GM18507 (cell line): ENCODE data around the gene UBR1.
"Not testable (repeated sequence)": the region's sequence is repeated elsewhere in the genome, so short reads cannot be mapped to it uniquely, and the experiment has no call there.

ENCODE experiments used
- DNase-seq: peaks from one replicate; pipeline ENCODE4 v3.0.0; 2011; ENCODE audit warnings: low read depth; ENCODE audit not compliant: insufficient read length; ENCODE audit errors: extremely low spot score
- FAIRE-seq: peaks from 2 replicates; lab custom pipeline; 2011; peaks lifted over from hg19 to GRCh38; lab: Jason Lieb, UNC

The UBR1 gene

DNA sequence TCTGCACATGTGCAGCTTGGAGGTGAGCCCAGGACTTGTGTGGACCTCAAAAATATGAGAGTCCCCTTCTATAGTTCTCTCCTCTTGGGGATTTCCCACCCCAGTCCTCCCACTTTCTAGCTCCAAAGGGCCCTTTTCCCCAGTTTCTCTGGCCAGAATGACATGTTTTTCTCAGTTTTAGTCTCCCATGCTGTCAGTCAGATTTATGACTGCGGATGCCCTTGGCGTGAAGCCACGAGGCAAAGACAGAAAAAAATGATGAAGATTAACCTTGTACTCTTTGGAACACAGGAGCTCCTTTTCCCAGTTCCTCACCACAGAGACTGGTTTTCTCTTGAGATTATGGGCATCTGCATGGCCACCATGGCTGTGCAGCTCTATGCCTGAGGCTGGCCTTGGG lies 113.2 kb downstream of the UBR1 start:
- FAIRE-seq (no peak), DNase-seq (no peak)

DNA sequence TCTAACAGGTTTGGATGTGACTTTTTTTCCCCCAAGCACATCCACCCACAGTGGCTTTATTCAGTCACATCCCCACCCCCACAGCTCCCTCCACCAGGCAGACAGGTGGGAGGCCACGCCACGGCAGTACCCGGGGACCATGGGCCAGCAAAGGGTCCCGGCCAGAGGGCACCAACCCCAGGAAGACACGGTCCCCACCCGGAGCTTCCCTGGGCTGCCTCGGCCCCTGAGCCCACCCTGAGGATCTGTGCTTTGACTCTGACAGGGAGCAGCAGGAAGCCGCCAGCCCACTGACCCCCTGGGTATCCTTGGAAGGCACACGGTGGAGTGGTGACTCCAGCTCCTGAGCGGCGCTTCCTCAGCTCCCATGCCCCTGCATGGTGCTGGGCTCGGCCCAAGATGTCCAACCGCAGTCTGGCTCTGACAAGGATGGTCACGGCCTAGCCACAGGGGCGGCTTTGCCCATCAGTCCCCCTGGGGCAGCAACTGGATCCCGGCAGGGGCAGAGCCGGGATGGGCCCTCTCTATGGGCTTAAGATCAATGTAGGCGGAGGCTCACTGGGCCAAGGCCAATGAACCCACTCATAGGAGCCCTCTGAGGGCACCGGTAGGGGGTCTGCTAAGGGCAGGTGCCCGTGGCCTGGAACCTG lies 119.0 kb downstream of the UBR1 start:
- DNase-seq (no peak), FAIRE-seq (no peak)

DNA sequence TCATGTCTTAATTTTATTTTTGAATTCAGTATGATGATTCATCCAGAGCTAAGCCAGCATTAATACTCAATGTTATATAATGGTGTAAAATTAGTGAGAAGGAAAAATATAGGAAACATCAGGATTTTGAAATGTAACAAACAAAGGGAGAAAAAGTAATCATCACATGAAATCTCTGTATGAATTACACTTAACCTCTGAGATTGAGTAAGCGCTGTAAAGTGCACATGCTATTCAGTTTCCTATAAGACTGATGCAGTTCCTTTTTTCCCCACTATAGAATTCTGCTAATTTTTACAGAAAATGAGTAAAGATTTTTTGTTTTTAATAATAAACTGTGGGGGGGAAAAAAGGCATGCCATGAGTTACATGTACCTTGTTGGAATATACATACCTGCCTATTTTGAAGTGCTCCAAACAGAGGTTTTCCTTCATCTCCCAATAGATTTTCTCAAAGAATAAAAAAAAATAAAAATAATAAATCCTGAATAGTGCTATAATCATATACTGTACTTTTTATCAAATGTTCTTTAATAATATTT lies 121.3 kb downstream of the UBR1 start:
- DNase-seq (no peak), FAIRE-seq (no peak)

DNA sequence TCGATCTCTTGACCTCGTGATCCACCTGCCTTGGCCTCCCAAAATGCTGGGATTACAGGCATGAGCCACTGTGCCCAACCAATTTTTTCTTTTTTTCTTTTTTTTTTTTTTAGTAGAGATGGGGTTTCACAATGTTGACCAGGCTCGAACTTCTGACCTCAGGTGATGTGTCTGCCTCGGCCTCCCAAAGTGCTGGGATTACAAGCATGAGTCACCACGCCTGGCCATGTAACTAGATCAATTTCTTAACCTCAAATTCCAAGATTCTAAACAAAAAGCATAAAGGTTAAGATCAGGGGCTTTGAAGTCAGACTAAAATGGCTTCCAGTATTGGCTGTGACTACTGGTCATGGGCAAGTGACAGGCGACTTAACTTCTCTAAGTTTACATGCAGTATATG lies 126.7 kb downstream of the UBR1 start:
- DNase-seq, FAIRE-seq: not testable (repeated sequence)

DNA sequence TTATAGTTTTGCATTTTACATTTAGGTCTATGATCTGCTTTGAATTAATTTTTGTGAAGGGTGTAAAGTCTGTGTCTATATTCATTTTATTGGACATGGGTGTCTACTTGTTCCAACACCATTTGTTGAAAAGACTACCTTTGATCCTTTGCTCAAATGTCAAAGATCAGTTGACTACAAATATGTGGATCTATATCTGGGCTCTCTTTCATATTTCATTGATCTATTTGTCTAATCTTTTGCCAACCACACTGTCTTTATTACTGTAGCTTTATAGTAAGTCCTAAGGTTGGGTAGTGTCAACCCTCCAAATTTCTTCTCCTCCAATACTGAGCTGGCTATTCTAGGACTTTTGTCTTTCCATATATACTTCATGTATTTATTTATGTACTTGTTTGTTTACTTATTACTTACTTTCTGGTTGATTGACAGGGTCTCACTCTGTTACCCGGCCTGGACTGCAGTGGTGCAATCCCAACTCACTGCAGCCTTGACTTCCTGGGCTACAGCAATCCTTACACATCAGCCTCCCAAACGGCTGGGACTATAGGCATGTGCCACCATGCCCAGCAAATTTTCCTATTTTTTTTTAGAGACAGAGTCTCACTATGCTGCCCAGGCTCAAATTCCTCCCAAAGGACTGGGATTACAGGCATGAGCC lies 131.5 kb downstream of the UBR1 start:
- DNase-seq (no peak), FAIRE-seq (no peak)

DNA sequence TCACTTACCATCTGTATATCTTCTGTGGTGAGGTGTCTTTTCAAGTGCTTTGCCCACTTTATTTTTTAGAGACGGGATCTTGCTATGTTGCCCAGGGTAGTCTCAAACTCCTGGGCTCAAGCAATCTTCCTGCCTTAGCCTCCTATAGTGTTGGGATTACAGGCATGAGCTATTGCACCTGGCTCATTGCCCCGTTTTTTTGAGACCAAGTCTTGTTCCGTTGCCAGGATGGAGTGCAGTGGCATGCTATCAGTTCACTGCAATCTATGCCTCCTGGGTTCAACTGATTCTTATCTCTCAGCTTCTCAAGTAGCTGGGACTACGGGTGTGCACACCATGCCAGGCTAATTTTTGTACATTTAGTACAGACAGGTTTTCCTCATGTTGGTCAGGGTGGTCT lies 132.7 kb downstream of the UBR1 start:
- FAIRE-seq, result peak; percentile 12
- DNase-seq, result no peak

DNA sequence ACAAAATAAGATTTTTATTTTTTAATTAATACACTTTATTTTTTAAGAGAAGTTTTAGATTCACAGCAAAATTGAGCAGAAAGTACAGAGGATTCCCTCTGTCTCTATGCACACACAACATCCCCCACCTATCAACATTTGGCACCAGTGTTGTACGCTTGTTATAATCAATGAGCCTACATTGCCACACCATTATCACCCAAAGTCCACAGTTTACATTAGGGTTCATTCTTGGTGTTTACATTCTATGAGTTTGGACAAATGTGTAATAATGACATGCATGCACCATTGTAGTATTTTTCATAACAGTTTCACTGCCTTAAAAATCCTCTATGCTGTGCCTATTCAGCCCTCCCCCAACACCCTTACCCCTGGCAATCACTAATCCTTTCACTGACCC lies 134.0 kb downstream of the UBR1 start:
- DNase-seq (no peak), FAIRE-seq (no peak)

DNA sequence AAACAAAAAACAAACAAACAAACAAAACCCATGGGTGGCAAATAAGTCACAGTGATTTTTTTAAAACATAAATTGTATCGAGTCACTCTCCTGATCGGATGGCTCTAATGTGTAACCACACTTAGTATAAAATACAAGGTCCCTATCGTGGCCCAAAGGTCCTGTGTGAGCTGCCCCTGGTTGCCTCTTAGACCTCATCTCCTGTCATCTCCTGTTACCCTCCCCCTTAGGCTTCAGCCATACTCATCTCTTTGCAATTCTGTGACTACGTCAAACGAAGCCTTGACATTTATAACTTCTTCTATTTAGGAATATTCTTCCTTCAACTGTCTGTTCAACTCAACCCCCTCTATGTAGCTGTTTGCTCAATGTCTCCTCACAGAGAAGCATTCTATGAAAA lies 141.4 kb downstream of the UBR1 start:
- DNase-seq (no peak), FAIRE-seq (no peak)

DNA sequence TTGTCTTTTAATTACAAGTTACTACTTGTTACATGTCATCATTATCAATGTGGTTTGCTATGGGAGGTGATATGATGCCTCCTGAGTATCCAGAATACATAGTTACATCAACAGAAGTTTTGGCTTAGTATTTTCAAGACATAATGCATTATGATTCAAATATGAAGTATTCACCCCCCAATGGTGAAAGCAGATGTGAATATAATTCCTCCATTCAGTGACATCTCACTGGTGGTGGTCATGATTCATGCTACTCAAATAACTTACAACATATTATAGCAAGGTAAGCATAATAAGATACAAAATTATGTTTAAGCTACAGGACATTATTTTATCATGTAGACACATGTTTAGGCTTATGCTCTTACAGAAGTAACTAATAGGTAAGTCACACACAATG lies 150.3 kb downstream of the UBR1 start:
- FAIRE-seq, result no peak
- DNase-seq, result no peak

DNA sequence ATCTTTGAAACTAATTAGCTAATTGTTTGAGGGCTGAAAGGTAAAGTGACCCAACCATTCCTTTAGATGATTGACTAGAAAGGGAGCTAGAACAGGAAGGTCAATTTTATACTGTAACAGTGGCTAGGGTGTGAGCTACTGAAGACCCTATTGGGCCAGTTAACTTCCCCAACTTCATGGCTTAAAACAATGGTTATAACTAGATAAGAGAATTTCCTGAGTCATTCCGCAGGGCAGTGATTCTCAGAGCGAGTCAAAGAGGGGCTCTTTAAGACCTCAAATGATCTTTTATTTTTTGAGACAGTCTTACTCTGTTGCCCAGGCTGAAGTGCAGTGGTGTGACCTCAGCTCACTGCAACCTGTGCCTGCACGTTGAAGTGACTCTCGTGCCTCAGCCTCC lies 151.5 kb downstream of the UBR1 start:
- FAIRE-seq, result no peak
- no peak for DNase-seq

DNA sequence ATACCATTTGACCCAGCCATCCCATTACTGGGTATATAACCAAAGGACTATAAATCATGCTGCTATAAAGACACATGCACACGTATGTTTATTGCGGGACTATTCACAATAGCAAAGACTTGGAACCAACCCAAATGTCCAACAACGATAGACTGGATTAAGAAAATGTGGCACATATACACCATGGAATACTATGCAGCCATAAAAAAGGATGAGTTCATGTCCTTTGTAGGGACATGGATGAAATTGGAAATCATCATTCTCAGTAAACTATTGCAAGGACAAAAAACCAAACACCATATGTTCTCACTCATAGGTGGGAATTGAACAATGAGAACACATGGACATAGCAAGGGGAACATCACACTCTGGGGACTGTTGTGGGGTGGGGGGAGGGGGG lies 156.9 kb downstream of the UBR1 start:
- not testable (repeated sequence) for FAIRE-seq, DNase-seq

DNA sequence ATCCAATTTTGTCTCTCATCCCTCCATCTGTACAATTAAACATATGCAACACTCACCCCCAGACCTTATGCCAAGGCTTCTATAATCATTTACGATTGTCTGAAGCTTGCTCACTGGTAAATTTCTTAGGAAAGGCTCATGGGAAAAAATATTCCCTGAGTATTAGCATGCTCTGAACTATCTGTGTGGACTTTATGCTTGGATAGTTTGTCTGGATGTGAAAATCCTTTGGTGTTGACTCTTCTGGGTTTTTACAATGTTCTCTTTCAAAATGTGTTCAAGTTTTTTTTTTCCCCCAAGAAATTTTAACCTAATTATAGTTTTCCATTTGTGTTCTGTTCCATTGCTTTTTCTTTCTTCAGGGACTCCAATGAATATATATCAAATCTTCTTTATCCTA lies 165.3 kb downstream of the UBR1 start:
- FAIRE-seq (no peak), DNase-seq (no peak)

DNA sequence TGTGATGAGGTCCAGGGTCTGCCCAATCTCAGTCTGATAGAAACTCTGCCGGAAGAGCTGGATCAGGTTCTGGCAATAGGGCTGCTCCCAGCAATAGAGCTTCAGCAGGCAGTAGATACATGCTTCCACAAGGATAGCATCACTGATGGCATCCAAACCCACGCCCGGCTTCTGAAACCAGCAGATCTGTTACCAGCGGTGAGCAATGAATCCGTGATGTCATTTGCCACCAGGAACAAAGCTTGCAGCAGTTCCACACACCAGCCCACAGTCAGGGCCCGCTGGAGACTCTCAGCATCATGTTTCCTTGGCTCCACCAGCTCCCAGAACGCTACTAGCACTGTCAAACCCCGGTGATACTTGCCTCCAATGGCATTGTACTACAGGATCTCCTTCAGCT lies 166.0 kb downstream of the UBR1 start:
- no peak for FAIRE-seq
- no peak for DNase-seq

DNA sequence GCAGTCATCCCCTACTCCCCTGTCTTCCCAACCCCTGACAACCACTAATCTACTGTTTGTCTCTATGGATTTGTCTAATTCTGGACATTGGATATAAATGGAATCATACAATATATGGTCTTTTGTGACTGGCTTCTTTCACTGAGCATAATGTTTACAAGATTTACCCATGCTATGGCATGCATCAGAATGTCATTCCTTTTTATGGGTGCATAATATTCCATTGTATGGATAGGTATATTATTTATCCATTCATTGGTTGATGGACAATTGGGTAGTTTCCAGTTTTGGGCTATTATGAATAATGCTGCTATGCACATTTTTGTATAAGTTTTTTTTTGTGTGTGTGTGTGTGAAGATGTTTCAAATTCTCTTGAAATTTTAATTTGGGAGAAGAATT lies 168.7 kb downstream of the UBR1 start:
- DNase-seq (no peak), FAIRE-seq (no peak)

DNA sequence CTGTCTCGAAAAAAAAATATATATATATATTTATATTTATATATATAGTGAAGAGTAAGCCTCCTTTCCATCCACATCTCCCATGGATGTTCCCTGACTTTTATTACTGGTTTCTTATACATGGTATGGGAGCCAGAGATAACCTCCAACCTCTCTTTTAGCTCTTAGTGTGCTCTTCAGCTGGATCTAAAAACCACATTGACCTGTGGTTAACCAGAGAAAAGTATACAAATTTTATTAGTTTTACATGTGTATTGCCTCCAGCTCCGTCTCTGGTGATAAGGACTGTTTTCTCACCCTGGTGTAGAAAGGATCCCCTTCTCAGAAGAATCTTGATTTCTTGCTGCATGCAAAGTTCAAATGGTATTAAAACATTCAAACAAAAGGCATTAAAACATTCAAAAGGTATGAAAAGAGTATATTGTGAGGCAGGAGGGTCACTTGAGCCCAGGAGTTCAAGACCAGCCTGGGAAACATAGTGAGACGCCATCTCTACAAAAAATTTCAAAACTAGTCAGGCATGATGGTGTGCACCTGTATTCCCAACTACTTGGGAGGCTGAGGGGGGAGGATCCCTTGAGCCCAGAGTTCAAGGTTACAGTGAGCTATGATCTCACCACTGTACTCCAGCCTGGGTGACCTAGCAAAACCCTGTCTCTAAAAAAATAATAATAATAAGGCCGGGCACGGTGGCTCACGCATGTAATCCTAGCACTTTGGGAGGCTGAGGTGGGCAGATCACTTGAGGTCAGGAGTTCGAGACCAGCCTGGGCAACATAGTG lies 171.8 kb downstream of the UBR1 start:
- no peak for DNase-seq
- no peak for FAIRE-seq

DNA sequence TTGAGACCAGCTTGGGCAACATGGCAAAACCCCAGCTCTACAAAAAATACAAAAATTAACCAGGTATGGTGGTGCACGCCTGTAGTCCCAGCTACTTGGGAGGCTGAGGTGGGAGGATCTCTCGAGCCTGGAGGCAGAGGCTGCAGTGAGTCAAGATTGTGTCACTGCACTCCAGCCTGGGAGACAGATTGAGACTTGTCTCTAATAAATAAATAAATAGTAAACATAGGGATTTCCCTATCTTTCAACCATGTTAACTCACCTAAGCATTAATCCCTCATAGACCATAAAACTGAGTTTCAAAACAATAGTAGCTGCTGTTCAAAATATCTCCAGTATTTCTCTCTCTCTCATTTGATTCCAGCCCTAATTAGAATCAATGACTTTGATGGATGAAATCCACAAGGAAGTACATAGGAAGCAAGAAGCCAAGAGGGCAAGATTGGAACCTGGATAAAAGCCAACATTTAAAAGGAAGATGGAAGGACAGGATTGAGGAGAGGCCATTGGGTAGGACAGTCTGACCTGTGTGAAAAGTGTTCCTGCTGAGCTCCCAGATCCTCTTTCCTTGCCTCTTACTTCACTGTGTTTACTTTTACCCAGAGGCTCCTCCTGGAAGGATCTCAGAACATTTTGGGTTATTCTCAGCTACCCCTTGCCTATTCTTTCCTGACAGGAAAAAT lies 172.9 kb downstream of the UBR1 start:
- DNase-seq, result no peak
- FAIRE-seq, result no peak

DNA sequence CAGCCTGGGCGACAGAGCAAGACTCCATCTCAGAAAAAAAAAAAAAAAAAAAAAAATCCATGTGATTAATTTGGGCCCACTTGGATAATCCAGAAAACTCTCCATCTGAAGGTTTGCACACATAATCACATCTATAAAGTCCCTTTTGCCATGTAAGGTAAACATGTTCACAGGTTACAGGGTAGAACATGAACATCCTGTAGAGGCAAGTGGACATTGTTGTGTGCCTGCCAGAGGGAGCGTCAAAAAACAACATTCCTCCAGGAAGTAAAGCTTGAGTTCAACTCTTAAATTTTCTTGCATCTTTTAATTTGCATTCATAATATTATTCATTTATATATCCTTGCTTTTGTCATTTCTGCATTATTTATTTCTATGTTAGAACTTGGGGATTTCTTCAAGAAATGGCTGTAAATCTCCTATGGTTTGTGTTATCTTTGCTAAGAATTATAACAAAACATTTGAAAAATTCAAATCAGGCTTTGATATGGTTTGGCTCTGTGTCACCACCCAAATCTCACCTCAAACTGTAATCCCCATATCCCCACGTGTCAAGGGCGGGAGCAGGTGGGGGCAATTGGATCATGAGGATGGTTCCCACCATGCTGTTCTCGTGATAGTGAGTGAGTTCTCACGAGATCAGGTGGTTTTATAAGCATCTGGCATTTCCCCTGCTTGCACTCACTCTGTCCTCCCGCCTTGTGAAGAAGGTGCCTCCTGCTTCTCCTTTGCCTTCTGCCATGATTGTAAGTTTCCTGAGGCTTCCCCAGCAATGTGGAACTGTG lies 173.9 kb downstream of the UBR1 start:
- DNase-seq, result no peak
- no peak for FAIRE-seq

DNA sequence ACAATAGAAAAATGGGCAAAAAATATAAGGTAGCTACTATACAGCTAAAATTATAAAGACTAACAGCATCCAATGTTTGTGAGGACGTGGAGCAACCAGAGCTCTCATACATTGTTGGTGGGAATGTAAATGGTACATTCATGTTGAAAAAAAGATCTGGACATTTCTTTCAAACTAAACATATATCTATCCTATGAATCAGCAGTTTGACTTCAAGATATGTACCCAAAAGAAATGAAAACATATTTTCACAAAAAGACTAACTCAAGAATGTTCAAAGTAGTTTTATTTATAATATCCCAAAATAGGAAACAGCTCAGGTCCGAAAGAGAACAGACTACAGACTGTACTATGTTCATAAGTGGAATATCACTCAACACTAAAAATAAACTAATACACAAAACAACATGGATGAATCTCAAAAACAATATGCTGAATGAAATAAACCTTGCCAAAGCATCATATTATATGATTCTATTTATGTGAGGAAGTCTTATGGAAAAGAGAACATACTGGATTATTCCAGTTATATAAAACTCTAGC lies 176.5 kb downstream of the UBR1 start:
- no peak for DNase-seq
- FAIRE-seq, result no peak

DNA sequence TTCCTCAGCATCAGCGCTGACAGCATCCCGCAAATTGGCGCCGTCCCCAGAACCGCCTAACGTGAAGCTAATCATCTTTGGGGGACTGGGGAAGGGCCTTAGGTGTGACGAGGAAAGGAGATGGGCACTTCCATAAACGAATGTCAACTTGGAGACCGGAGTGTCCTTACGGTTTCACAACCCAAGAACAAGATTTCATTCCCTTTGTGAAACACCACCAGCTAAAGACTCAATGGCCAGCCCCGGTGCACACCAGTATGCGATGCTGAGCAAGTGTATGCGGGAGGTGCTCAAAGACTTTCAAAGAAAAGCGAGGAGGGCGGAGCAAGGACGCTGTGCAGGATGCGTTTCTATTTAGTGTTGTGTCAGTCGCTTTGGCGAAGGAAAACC lies 184.5 kb downstream of the UBR1 start:
- DNase-seq (no peak), FAIRE-seq (no peak)
